Right atrium auricular region (tissue), 2 donors: ENCODE measurements around the gene CELSR2. TPM values are rescaled to one million over a fixed set of nuclear protein-coding genes. Genes with fewer than 3 reads are reported as not detected.

Source experiments
- DNase-seq: peaks from one replicate; pipeline ENCODE4 v3.0.0-alpha.2; 2019; ENCODE audit warnings: low spot score
- H3K27ac ChIP-seq, 2 donors: fragments of 200-600 bp; sonication (generic); 1 replicate in 1 of 2; 2 replicates in 1 of 2; pipeline ENCODE4 v1.5.1; 2016 to 2019
- H3K27me3 ChIP-seq, 2 donors: fragments of 200-600 bp; sonication (generic); one replicate each; pipeline versions ENCODE4 v1.5.1 to v1.6.0; 2017 to 2019
- H3K36me3 ChIP-seq: fragments of 200-600 bp; sonication (generic); one replicate; pipeline ENCODE4 v1.5.1; 2016
- H3K4me1 ChIP-seq, 2 donors: fragments of 200-600 bp; sonication (generic); one replicate each; pipeline versions ENCODE4 v1.5.1 to v1.6.0; 2017 to 2019
- H3K4me3 ChIP-seq, 2 donors: fragments of 200-600 bp; sonication (generic); 1 replicate in 1 of 2; 2 replicates in 1 of 2; pipeline ENCODE4 v1.5.1; 2017 to 2019; ENCODE audit warnings: mild to moderate bottlenecking in 1 of 2, moderate library complexity in 1 of 2
- H3K9me3 ChIP-seq, 2 donors: fragments of 200-600 bp; sonication (generic); one replicate each; pipeline ENCODE4 v1.5.1; 2019
- total RNA-seq, 2 donors: library from RNA; depleted of rRNA; stranded (reverse); fragments of >200 nt; gene quantifications; one replicate each; pipeline ENCODE4 v1.1.0, GENCODE V29; 2016
- TF ChIP-seq, protein P1 (sequence below), 2 donors: fragments of 200-600 bp; sonication (generic); IDR thresholded peaks; one replicate each; pipeline ENCODE4 v1.5.1; 2019; ENCODE audit warnings: antibody characterized with exemption in 2 of 2

Gene CELSR2
- total RNA-seq, 2 donors from 2014 or later = 20.2 to 23.7 TPM

DNA sequence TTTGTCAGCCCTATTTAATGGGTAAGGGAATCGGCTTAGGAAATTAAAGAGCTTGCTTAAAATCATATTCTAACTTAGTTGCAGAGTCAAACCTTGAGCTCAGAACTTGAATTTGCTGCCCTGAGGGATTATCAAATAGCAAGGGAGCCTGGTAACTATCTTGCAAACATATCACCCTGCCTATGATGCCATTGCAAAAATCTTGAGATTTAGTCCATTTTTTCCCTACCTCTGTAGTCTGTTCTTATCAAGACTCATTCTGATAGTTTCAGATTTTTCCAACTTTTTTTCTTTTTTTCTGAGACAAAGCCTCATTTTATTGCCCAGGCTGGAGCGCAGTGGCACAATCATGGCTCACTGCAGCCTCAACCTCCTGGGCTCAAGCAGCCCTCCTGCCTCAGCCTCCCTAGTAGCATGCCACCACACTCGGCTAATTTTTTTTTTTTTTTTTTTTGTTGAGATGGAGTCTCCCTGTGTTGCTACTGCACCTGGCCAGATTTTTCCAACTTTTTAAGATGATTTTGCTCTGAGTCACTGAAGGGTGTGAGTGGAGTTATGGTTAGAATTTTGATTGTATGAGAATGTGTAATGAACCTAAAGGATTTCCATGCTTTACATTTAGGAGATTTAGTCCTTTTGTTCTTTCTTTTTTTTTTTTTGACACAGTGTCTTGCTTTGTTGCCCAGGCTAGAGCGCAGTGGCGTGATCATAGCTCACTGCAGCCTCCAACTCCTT lies 23.5 kb upstream of the CELSR2 start:
- TF ChIP-seq, protein P1, sequence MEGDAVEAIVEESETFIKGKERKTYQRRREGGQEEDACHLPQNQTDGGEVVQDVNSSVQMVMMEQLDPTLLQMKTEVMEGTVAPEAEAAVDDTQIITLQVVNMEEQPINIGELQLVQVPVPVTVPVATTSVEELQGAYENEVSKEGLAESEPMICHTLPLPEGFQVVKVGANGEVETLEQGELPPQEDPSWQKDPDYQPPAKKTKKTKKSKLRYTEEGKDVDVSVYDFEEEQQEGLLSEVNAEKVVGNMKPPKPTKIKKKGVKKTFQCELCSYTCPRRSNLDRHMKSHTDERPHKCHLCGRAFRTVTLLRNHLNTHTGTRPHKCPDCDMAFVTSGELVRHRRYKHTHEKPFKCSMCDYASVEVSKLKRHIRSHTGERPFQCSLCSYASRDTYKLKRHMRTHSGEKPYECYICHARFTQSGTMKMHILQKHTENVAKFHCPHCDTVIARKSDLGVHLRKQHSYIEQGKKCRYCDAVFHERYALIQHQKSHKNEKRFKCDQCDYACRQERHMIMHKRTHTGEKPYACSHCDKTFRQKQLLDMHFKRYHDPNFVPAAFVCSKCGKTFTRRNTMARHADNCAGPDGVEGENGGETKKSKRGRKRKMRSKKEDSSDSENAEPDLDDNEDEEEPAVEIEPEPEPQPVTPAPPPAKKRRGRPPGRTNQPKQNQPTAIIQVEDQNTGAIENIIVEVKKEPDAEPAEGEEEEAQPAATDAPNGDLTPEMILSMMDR (IDR thresholded peaks at IDR 0.05) = no peak
- DNase-seq = no peak
- Histone ChIP-seq H3K36me3 (peaks cover 45% of the 10 kb centered on the region), H3K27ac (no peak overlapping the region), H3K9me3 (no peaks in the 10 kb centered on the region), H3K27me3 (no peaks in the 10 kb centered on the region), H3K4me3 (no peak overlapping the region), H3K4me1 (peaks cover 0 to 2% of the 10 kb centered on the region in 2 donors)

- H3K9me3 ChIP-seq = no peaks in the 10 kb centered on the region
- TF ChIP-seq, protein P1 (IDR thresholded peaks at IDR 0.05) = no peak
- H3K4me3 ChIP-seq = no peak overlapping the region
- H3K4me1 ChIP-seq = peaks cover 0 to 2% of the 10 kb centered on the region in 2 donors
- DNase-seq = no peak
- peaks cover 61% of the 10 kb centered on the region for H3K36me3 ChIP-seq
- H3K27me3 ChIP-seq = no peaks in the 10 kb centered on the region
- H3K27ac ChIP-seq = no peak overlapping the region
Measured at GRCh38 chr1:109228167-109228566, 21.2 kb upstream of the CELSR2 start.

DNA sequence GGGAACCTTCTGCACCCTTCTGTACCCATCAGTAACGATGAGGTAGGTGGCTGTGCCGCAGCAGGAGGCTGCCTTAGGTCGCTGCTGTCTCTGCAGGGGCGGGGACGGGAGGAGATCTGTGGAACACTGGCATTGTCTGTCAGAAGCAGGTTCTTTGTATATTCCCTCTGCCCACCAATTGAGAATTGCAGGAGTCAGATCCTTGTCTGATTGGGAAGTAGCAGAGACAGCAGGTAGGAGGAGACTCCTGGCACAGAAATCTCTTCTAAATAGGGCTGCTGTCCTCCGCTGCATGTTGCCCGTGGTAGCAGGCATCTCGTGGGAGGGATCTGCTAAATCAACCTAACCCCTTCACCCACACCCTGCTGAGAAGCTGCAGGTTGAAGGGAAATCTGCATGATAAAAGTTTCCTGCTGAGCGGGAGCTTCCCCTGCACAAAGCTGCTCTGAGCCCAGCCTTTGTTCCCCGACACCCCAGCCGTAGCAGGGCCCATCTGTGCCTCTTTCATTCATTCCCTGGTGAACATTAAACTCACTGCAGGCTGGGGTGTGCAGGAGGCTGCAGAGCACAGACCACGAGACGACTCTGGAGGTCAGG lies 19.7 kb upstream of the CELSR2 start:
- DNase-seq = no peak
- TF ChIP-seq, protein P1 (IDR thresholded peaks at IDR 0.05) = no peak
- Histone ChIP-seq H3K27me3 (no peaks in the 10 kb centered on the region), H3K36me3 (peaks cover 70% of the 10 kb centered on the region), H3K27ac (no peak overlapping the region), H3K4me3 (no peak overlapping the region), H3K9me3 (no peaks in the 10 kb centered on the region), H3K4me1 (peaks cover 0 to 2% of the 10 kb centered on the region in 2 donors)

DNA sequence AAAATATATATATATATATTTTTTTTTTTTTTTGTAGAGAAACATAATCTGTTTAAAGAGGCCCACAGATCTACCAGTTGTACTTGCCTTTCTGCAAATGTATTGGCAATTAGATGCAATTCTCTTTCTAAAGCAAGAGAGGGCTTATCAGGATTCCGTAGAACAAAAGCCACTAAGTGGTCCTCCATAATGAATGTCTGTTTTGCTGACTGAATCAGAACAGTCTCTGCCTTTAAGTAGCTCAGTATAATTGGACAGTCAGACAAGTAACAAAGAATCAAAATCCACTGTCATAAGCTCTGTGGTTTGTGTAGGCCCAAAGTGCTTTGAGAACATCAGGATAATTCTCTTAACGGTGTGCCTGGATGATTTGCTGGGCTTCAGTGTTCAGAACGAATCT lies 18.3 kb upstream of the CELSR2 start:
- DNase-seq = no peak
- H3K4me1 ChIP-seq = peaks cover 0 to 2% of the 10 kb centered on the region in 2 donors
- TF ChIP-seq, protein P1 (IDR thresholded peaks at IDR 0.05) = no peak
- peaks cover 80% of the 10 kb centered on the region for H3K36me3 ChIP-seq
- no peak overlapping the region for H3K27ac ChIP-seq
- no peak overlapping the region for H3K4me3 ChIP-seq
- no peaks in the 10 kb centered on the region for H3K9me3 ChIP-seq
- no peaks in the 10 kb centered on the region for H3K27me3 ChIP-seq

- TF ChIP-seq, protein P1 (IDR thresholded peaks at IDR 0.05) = no peak
- peaks cover 86% of the 10 kb centered on the region for H3K36me3 ChIP-seq
- peak; percentile 26 for DNase-seq
- peaks cover 0 to under 1% of the 10 kb centered on the region in 2 donors for H3K4me1 ChIP-seq
- no peaks in the 10 kb centered on the region for H3K9me3 ChIP-seq
- H3K27ac ChIP-seq = no peak overlapping the region
- H3K27me3 ChIP-seq = no peaks in the 10 kb centered on the region
- H3K4me3 ChIP-seq = no peak overlapping the region
Measured at GRCh38 chr1:109235137-109235536, 14.2 kb upstream of the CELSR2 start.
